HEK293 (cell line): ENCODE results near the gene CD9.

Source experiments
- CTCF ChIA-PET: fragments of 350-600 bp; formaldehyde crosslinking; extraction: SDS; loops from one replicate; lab custom pipeline; 2021; ENCODE audit warnings: antibody characterized with exemption; lab: Yijun Ruan, JAX
- POLR2A ChIA-PET: fragments of 300-600 bp; formaldehyde crosslinking; extraction: SDS; loops from one replicate; lab custom pipeline; 2020; ENCODE audit warnings: antibody characterized with exemption, inconsistent platforms; lab: Yijun Ruan, JAX
- H3K27ac ChIP-seq: fragments of 200-500 bp; sonication (Bioruptor generic); 2 replicates; pipeline ENCODE4 v1.5.1; 2014; ENCODE audit warnings: low read depth, low read length, control low read depth, inconsistent platforms; ENCODE audit errors: extremely low read depth
- H3K36me3 ChIP-seq, 2 experiments: fragments of 200-500 bp in 1 of 2; sonication (Bioruptor generic) in 1 of 2; 1 replicate in 1 of 2; 2 replicates in 1 of 2; pipeline ENCODE4 v1.5.1; 2014 to 2017; ENCODE audit warnings: inconsistent platforms in 2 of 2, low read length in 2 of 2; ENCODE audit not compliant: control insufficient read depth in 2 of 2, insufficient read depth in 1 of 2
- H3K4me1 ChIP-seq: fragments of 200-500 bp; sonication (Bioruptor generic); 2 replicates; pipeline ENCODE4 v1.5.1; 2014; ENCODE audit warnings: mild to moderate bottlenecking, low read length, inconsistent platforms; ENCODE audit not compliant: control insufficient read depth, insufficient read depth
- H3K4me3 ChIP-seq: 2 replicates; pipeline ENCODE4 v1.5.1; 2011; ENCODE audit warnings: low read depth, mild to moderate bottlenecking, control low read depth, low read length, moderate library complexity
- H3K9me3 ChIP-seq: fragments of 200-500 bp; sonication (Bioruptor generic); 2 replicates; pipeline ENCODE4 v1.5.1; 2014; ENCODE audit warnings: low read depth, low read length, inconsistent platforms; ENCODE audit not compliant: control insufficient read depth, insufficient read depth
- EGR2 ChIP-seq: fragments of 450-650 bp; formaldehyde crosslinking; IDR thresholded peaks from 2 replicates; pipeline ENCODE4 v1.5.1; 2016; ENCODE audit warnings: low read depth, missing biosample characterization, missing genetic modification characterization
- ELK4 ChIP-seq: IDR thresholded peaks from 2 replicates; pipeline ENCODE4 v1.6.1; 2011; ENCODE audit warnings: mild to moderate bottlenecking, low read depth, low read length, borderline replicate concordance
- GLIS1 ChIP-seq: fragments of 450-650 bp; formaldehyde crosslinking; IDR thresholded peaks from 2 replicates; pipeline ENCODE4 v1.5.1; 2016; ENCODE audit warnings: missing biosample characterization, missing genetic modification characterization
- KLF1 ChIP-seq: fragments of 450-650 bp; formaldehyde crosslinking; IDR thresholded peaks from 2 replicates; pipeline ENCODE4 v1.5.1; 2016; ENCODE audit warnings: missing biosample characterization, missing genetic modification characterization
- KLF10 ChIP-seq: fragments of 450-650 bp; IDR thresholded peaks from 2 replicates; pipeline ENCODE4 v1.5.1; 2018; ENCODE audit warnings: missing biosample characterization, mild to moderate bottlenecking, missing genetic modification characterization
- KLF8 ChIP-seq: fragments of 450-650 bp; formaldehyde crosslinking; IDR thresholded peaks from 2 replicates; pipeline ENCODE4 v1.5.1; 2016; ENCODE audit warnings: missing biosample characterization, missing genetic modification characterization
- PBX3 ChIP-seq: sonication (generic); formaldehyde crosslinking; IDR thresholded peaks from 2 replicates; pipeline ENCODE4 v1.8.1; 2022; ENCODE audit warnings: mild to moderate bottlenecking, moderate library complexity, missing genetic modification reagents
- PRDM10 ChIP-seq: fragments of 450-650 bp; formaldehyde crosslinking; IDR thresholded peaks from 2 replicates; pipeline ENCODE4 v1.5.1; 2016; ENCODE audit warnings: missing biosample characterization, missing genetic modification characterization
- SCRT2 ChIP-seq: fragments of 450-650 bp; formaldehyde crosslinking; IDR thresholded peaks from 2 replicates; pipeline ENCODE4 v1.5.1; 2016; ENCODE audit warnings: missing biosample characterization, missing genetic modification characterization
- SP7 ChIP-seq: fragments of 450-650 bp; formaldehyde crosslinking; IDR thresholded peaks from 2 replicates; pipeline ENCODE4 v1.5.1; 2016; ENCODE audit warnings: missing biosample characterization, missing genetic modification characterization
- ZBTB1 ChIP-seq: fragments of 450-650 bp; formaldehyde crosslinking; IDR thresholded peaks from 2 replicates; pipeline ENCODE4 v1.5.1; 2016; ENCODE audit warnings: missing biosample characterization, missing genetic modification characterization
- ZBTB21 ChIP-seq: fragments of 450-650 bp; formaldehyde crosslinking; IDR thresholded peaks from 2 replicates; pipeline ENCODE4 v1.5.1; 2017; ENCODE audit warnings: missing biosample characterization, missing genetic modification characterization
- ZBTB6 ChIP-seq: fragments of 450-650 bp; formaldehyde crosslinking; IDR thresholded peaks from 2 replicates; pipeline ENCODE4 v1.5.1; 2017; ENCODE audit warnings: missing biosample characterization, missing genetic modification characterization
- ZFHX2 ChIP-seq: fragments of 450-650 bp; formaldehyde crosslinking; conservative IDR thresholded peaks from 2 replicates; pipeline ENCODE4 v1.5.1; 2016; ENCODE audit warnings: missing biosample characterization, missing genetic modification characterization
- ZNF175 ChIP-seq: fragments of 450-650 bp; formaldehyde crosslinking; IDR thresholded peaks from 2 replicates; pipeline ENCODE4 v1.5.1; 2016; ENCODE audit warnings: missing biosample characterization, missing genetic modification characterization
- ZNF362 ChIP-seq: fragments of 450-650 bp; formaldehyde crosslinking; IDR thresholded peaks from 2 replicates; pipeline ENCODE4 v1.5.1; 2016; ENCODE audit warnings: missing biosample characterization, missing genetic modification characterization
- ZNF629 ChIP-seq: fragments of 450-650 bp; formaldehyde crosslinking; IDR thresholded peaks from 2 replicates; pipeline ENCODE4 v1.5.1; 2017; ENCODE audit warnings: missing biosample characterization, missing genetic modification characterization
- ZNF704 ChIP-seq: fragments of 450-650 bp; formaldehyde crosslinking; IDR thresholded peaks from 2 replicates; pipeline ENCODE4 v1.5.1; 2016; ENCODE audit warnings: missing biosample characterization, missing genetic modification characterization
- ZNF776 ChIP-seq: fragments of 450-650 bp; formaldehyde crosslinking; IDR thresholded peaks from 2 replicates; pipeline ENCODE4 v1.5.0; 2017; ENCODE audit warnings: missing biosample characterization, missing genetic modification characterization, borderline replicate concordance

CD9 gene

GRCh38 chr12:6271281-6271680, 71.1 kb downstream of the CD9 start:
- POLR2A ChIA-PET, result no interaction called here
- no peak overlapping the region for H3K27ac ChIP-seq

GRCh38 chr12:6272300-6273204, 72.4 kb downstream of the CD9 start:
- POLR2A ChIA-PET, result interaction anchor here (0.9 kb wide), 2 partner anchors 8 to 198 kb away, joined by 3 to 4 read pairs; partner anchors contain the start of gene VAMP1
- TF ChIP-seq SCRT2 (tag by site-specific recombination) (peak; percentile 65), KLF8 (tag by site-specific recombination) (0 out of 2 replicates have a peak, but pooled peaks have one; percentile 33), KLF1 (tag by site-specific recombination) (peak; percentile 43; the same call in 1 of the 2 replicates), EGR2 (tag by site-specific recombination) (peak; percentile 96), ZNF175 (tag by site-specific recombination) (no peak), KLF10 (tag by site-specific recombination) (no peak), SP7 (tag by site-specific recombination) (0 out of 2 replicates have a peak, but pooled peaks have one; percentile 35), ZBTB21 (tag by site-specific recombination) (0 out of 2 replicates have a peak, but pooled peaks have one; percentile 43), ZNF629 (tag by site-specific recombination) (peak; percentile 28; the same call in 1 of the 2 replicates), ZFHX2 (tag by site-specific recombination) (peak; percentile 93), GLIS1 (tag by site-specific recombination) (peak; percentile 23; the same call in 1 of the 2 replicates), ZBTB6 (tag by site-specific recombination) (0 out of 2 replicates have a peak, but pooled peaks have one; percentile 21), PBX3 (CRISPR knock-in tag) (no peak), ZNF704 (no peak), ZNF362 (tag by site-specific recombination) (peak; percentile 85), PRDM10 (tag by site-specific recombination) (peak; percentile 91), ZBTB1 (tag by site-specific recombination) (no peak)
- H3K4me1 ChIP-seq, result peaks cover 5% of the 10 kb centered on the region; the same call in 1 of the 2 replicates
- H3K4me3 ChIP-seq, result no peak overlapping the region
- no peak overlapping the region; the same call in 1 of the 2 replicates for H3K27ac ChIP-seq
- H3K36me3 ChIP-seq, result no peaks in the 10 kb centered on the region
- CTCF ChIA-PET, result interaction anchor here (0.5 to 8.8 kb wide), 7 partner anchors 9 to 209 kb away, joined by 3 to 143 read pairs (median 3); no protein-coding TSS in a partner anchor
- no peaks in the 10 kb centered on the region for H3K9me3 ChIP-seq

More at GRCh38 chr12:6271281-6271680, 71.1 kb downstream of the CD9 start:
- H3K4me3 ChIP-seq, result no peak overlapping the region
- no peaks in the 10 kb centered on the region for H3K9me3 ChIP-seq
- no peaks in the 10 kb centered on the region for H3K36me3 ChIP-seq
- CTCF ChIA-PET, result no interaction called here
- H3K4me1 ChIP-seq, result peaks cover 5% of the 10 kb centered on the region; the same call in 1 of the 2 replicates
- TF ChIP-seq ELK4 (no peak), ZNF776 (tag by site-specific recombination) (no peak)
